ENCODE data around the gene ALPK3. TPM values are rescaled to one million over a fixed set of nuclear protein-coding genes. Genes with fewer than 3 reads are reported as not detected.
A peak's percentile ranks its signal among the peaks of the same experiment; 100 is the strongest.

The ALPK3 gene
- total and polyA plus RNA-seq, 9 of the 15 experiments (the other 6 are each of a cell fraction or from before 2014, with no cell fraction given): 0.04 to 1.0 (median 0.07) TPM; not detected in 2

DNA sequence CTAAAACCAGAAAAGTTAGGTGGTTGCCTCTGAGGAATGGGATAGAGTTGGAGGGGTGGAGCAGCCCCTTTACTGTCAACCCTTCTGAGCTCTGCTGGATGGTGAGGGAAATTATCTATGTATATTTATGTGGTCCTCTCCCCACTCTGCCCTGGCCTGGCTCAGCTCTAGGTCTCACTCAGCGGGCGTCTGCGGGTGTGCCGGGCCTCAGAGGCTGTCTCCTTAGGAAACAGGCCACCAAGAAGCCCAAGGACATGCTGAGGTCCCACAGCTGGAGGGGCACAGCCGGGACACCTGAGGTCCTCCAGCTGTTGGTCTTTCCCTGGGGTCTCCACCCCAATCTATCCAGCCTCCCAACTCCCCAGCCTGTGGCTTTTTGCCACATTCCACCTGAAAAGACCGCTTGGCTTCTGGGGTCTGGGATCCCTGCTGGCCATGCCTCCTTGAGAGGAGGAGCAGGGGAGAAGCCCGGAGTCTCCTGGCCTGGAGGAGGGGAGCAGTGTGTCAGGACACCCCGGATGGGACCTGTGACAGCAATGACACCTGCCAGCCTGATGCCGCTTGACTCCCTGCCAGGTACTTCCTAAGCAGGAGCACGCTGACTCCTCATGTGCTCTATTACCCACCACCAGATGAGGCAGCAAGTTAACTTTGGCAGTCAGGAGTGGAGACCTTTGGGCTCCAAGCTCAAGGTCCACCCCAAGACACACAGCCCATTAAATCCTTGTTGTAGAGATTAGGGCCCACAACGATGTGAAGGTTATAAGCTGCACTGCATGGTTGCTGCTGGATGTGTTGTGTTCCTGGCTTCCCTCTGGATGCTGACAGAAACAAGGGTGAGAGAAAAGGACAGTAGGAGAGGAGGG lies 67.0 kb downstream of the ALPK3 start, which contains the start of gene SLC28A1:
TSS of gene SLC28A1 (plus strand) at position 747 of the 866 bp plus-strand sequence. CDS start 3,099 bp downstream, outside the sequence.
- Histone ChIP-seq H3K36me3 (ENCODE audit: control insufficient read depth, insufficient read depth, low read length) (no peaks in the 10 kb centered on the region), H3K9ac (ENCODE audit: insufficient read depth in 1 of 2, low read depth in 2 of 2, low read length in 2 of 2) (no peak within 1 kb of the TSS), H3K9me3 (replicated peaks; ENCODE audit: control insufficient read depth, insufficient read depth, low read depth, low read length) (no peaks in the 10 kb centered on the region), H3K4me3 (no peak within 1 kb of the TSS), H3K27me3 (ENCODE audit: control insufficient read depth in 2 of 2, insufficient read depth in 2 of 2, low read length in 2 of 2) (peaks cover 0 to 18% of the 10 kb centered on the region in 2 experiments; a peak in 3 of 5 replicates), H3K4me2 (ENCODE audit: insufficient read depth, low read length) (no peak within 1 kb of the TSS), H3K4me1 (replicated peaks in 1 of 2; ENCODE audit: control insufficient read depth in 2 of 2, insufficient read depth in 2 of 2, low read length in 2 of 2) (peaks cover 3 to 10% of the 10 kb centered on the region in 2 experiments; a peak in 2 of 5 replicates), H4K20me1 (replicated peaks; ENCODE audit: control insufficient read depth, insufficient read depth, low read length) (no peaks in the 10 kb centered on the region), H3K79me2 (ENCODE audit: control insufficient read depth, insufficient read depth, low read length) (no peaks in the 10 kb centered on the region), H2AFZ (ENCODE audit: low read depth, low read length) (peak within 1 kb of the TSS; percentile 12; the same call in 1 of the 2 replicates), H3K9me1 (ENCODE audit: control insufficient read depth, insufficient read depth, low read length) (no peaks in the 10 kb centered on the region), H3K27ac (ENCODE audit: extremely low read depth, low read depth, low read length) (no peak within 1 kb of the TSS)
- no TSS peak for BruUV-seq (replicated peaks)
- intact Hi-C loops (cut with micrococcal nuclease) (loop anchor here (10.0 kb wide), 1 partner anchor 161 kb away; no protein-coding TSS in a partner anchor), in situ Hi-C loops (cut with MboI) (loop anchor here (25.0 kb wide), 1 partner anchor 297 kb away; no protein-coding TSS in a partner anchor)
- DNase-seq (ENCODE audit: extremely low read depth in 1 of 4, low spot score in 3 of 4) (no peak), FAIRE-seq (peak; percentile 44), ATAC-seq (peak; percentile 34)
- no peak for TF ChIP-seq ETS1 (conservative IDR thresholded peaks at IDR 0.05; ENCODE audit: control insufficient read depth, low read depth, low read length)
- no peak for TF ChIP-seq CSDE1 (IDR thresholded peaks at IDR 0.05)
- no peak for TF ChIP-seq RB1 (IDR thresholded peaks at IDR 0.05; ENCODE audit: low read depth)
- ChIA-PET CTCF (ENCODE audit: low intra/inter-chr PET ratio) (no interaction called here), POLR2A (interaction anchor here (0.6 to 2.1 kb wide), 6 partner anchors 8 to 149 kb away, joined by 3 to 8 read pairs (median 5); no protein-coding TSS in a partner anchor)
- WGBS (ENCODE audit: insufficient coverage, low coverage, missing lambda C conversion rate): 13% methylated on average over 11 of the region's 11 CpGs

Measured in K562 (cell line).